Thyroid gland (tissue), 4 donors: ENCODE results near the gene CXCL12.

ENCODE experiments used
- POLR2A ChIP-seq, 2 donors: fragments of 450-650 bp; IDR thresholded peaks; one replicate each; pipeline ENCODE4 v1.6.1; 2017; ENCODE audit warnings: antibody characterized with exemption in 2 of 2, mild to moderate bottlenecking in 2 of 2, moderate library complexity in 1 of 2
- TF ChIP-seq, protein P1 (sequence below), 6 experiments: fragments of 200-600 bp in 3 of 6; fragments of 450-650 bp in 3 of 6; sonication (generic) in 3 of 6; IDR thresholded peaks; one replicate each; pipeline ENCODE4 v1.5.1; 2016 to 2019; ENCODE audit warnings: antibody characterized with exemption in 6 of 6, mild to moderate bottlenecking in 2 of 6, inconsistent platforms in 1 of 6, moderate library complexity in 1 of 6

DNA sequence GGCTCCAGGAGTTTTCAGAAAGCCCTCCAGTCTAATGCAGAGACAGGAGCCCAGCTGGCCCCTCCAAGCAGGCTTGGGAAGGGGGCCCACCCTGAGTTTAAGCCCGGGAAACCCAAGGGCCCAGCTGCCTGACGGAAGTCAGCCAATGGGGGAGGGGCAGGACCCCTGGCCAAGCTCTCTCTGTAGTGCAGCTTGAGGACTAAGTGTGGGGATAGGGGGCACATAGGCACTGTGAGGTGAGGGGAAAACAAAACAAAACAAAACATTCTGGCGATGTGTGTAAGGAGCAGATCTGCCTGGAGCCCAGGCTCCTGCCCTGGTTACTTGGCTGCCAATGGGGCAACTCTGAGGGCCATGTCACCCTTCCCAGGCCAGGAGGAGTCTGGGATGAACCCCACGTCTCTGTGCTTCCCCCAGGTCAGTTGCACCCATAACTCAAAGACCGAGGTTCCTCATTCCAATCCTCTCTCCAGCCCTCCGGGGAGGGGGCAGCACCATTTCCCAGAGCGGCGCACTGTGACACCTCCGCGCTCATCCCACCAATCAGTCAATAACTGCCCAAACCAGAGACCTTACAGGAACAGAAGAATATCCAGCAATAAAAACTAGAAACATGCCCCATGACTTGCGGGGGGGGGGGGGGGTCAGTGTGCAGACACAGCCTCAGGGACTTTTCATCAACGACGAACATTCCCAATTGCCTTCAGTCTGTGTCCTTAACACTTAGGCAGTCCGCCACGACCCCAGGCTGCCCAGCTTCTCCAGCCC is 1.7 kb downstream of the CXCL12 start:
- TF ChIP-seq, protein P1, sequence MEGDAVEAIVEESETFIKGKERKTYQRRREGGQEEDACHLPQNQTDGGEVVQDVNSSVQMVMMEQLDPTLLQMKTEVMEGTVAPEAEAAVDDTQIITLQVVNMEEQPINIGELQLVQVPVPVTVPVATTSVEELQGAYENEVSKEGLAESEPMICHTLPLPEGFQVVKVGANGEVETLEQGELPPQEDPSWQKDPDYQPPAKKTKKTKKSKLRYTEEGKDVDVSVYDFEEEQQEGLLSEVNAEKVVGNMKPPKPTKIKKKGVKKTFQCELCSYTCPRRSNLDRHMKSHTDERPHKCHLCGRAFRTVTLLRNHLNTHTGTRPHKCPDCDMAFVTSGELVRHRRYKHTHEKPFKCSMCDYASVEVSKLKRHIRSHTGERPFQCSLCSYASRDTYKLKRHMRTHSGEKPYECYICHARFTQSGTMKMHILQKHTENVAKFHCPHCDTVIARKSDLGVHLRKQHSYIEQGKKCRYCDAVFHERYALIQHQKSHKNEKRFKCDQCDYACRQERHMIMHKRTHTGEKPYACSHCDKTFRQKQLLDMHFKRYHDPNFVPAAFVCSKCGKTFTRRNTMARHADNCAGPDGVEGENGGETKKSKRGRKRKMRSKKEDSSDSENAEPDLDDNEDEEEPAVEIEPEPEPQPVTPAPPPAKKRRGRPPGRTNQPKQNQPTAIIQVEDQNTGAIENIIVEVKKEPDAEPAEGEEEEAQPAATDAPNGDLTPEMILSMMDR (IDR thresholded peaks at IDR 0.05) = no peak
- TF ChIP-seq POLR2A (IDR thresholded peaks at IDR 0.05) = no peak
